Activated effector memory CD4-positive, alpha-beta T cell treated with anti-CD3 and anti-CD28 coated beads, Interleukin-2, amount 50 U/mL, for 16 hours (primary cell): ENCODE results near the gene ZBTB7A.

ENCODE experiments used
- DNase-seq: peaks from one replicate; pipeline ENCODE4 v3.0.0-alpha.2; 2020

Gene ZBTB7A

GRCh38 chr19:4066176-4066606, 508 bp downstream of the ZBTB7A start:
- peak; percentile 82 for DNase-seq

- peak; percentile 99 for DNase-seq
Observed at GRCh38 chr19:4065430-4066175, 1.1 kb downstream of the ZBTB7A start.

GRCh38 chr19:4064496-4065260, 2.0 kb downstream of the ZBTB7A start:
- DNase-seq: peak; percentile 81

- DNase-seq: no peak
Observed at GRCh38 chr19:4064149-4064495, 2.6 kb downstream of the ZBTB7A start.

GRCh38 chr19:4063369-4064148, 3.1 kb downstream of the ZBTB7A start:
- no peak for DNase-seq

GRCh38 chr19:4062419-4063368, 4.0 kb downstream of the ZBTB7A start:
- no peak for DNase-seq

GRCh38 chr19:4061683-4062418, 4.8 kb downstream of the ZBTB7A start:
- DNase-seq: no peak

GRCh38 chr19:4061178-4061682, 5.5 kb downstream of the ZBTB7A start:
- peak; percentile 79 for DNase-seq

- DNase-seq: no peak
Observed at GRCh38 chr19:4060621-4061177, 6.0 kb downstream of the ZBTB7A start.

GRCh38 chr19:4059891-4060620, 6.6 kb downstream of the ZBTB7A start:
- peak; percentile 88 for DNase-seq

- no peak for DNase-seq
Observed at GRCh38 chr19:4059453-4059871, 7.2 kb downstream of the ZBTB7A start.

- no peak for DNase-seq
Observed at GRCh38 chr19:4058693-4059452, 7.8 kb downstream of the ZBTB7A start.

- peak; percentile 86 for DNase-seq
Observed at GRCh38 chr19:4057931-4058692, 8.6 kb downstream of the ZBTB7A start.

GRCh38 chr19:4055209-4055552, 11.5 kb downstream of the ZBTB7A start:
- DNase-seq: no peak

GRCh38 chr19:4054441-4055208, 12.1 kb downstream of the ZBTB7A start:
- no peak for DNase-seq

GRCh38 chr19:4053423-4054324, 13.0 kb downstream of the ZBTB7A start:
- no peak for DNase-seq

- no peak for DNase-seq
Observed at GRCh38 chr19:4052993-4053422, 13.7 kb downstream of the ZBTB7A start.
